OCI-LY7 (cell line): ENCODE data around the gene SEC61A1. TPM values are rescaled to one million over a fixed set of nuclear protein-coding genes. Genes with fewer than 3 reads are reported as not detected.

Source experiments
- BruUV-seq: library from RNA; stranded (reverse); fragments of 400-500 nt; replicated peaks from 2 replicates; lab custom pipeline; 2021; lab: Mats Ljungman, UMichigan
- CTCF ChIA-PET: fragments of 300-600 bp; sonication (Branson Sonifier 250); formaldehyde crosslinking; loops from one replicate; lab custom pipeline; 2022; ENCODE audit warnings: antibody characterized with exemption; ENCODE audit not compliant: unreplicated experiment; lab: Charles Lee
- POLR2A ChIA-PET: fragments of 300-600 bp; sonication (Branson Sonifier 250); formaldehyde crosslinking; loops from one replicate; lab custom pipeline; 2022; ENCODE audit warnings: antibody characterized with exemption; lab: Charles Lee
- DNase-seq: peaks from one replicate; pipeline ENCODE4 v3.0.0-alpha.2; 2015; ENCODE audit warnings: low spot score
- H2AFZ ChIP-seq: fragments of 200-600 bp; sonication (generic), shearing (Covaris generic); 2 replicates; pipeline ENCODE4 v1.6.1; 2014; ENCODE audit warnings: mild to moderate bottlenecking, antibody characterized with exemption, low read length, moderate library complexity
- H3K27ac ChIP-seq: fragments of 200-600 bp; sonication (generic); 2 replicates; pipeline ENCODE4 v1.5.1; 2014; ENCODE audit warnings: mixed run types, low read depth, mild to moderate bottlenecking, moderate library complexity, low read length, inconsistent platforms; ENCODE audit not compliant: poor library complexity, severe bottlenecking
- H3K36me3 ChIP-seq: fragments of 200-600 bp; sonication (generic); 2 replicates; pipeline ENCODE4 v1.6.1; 2014; ENCODE audit warnings: mild to moderate bottlenecking, antibody characterized with exemption, low read length, moderate library complexity, mixed read lengths; ENCODE audit not compliant: insufficient read depth
- H3K4me1 ChIP-seq: fragments of 200-600 bp; sonication (generic); 2 replicates; pipeline ENCODE4 v1.5.1; 2014; ENCODE audit warnings: mild to moderate bottlenecking, low read length; ENCODE audit not compliant: insufficient read depth, poor library complexity, severe bottlenecking
- H3K4me2 ChIP-seq: fragments of 200-600 bp; sonication (generic); 2 replicates; pipeline ENCODE4 v1.6.1; 2014; ENCODE audit warnings: mild to moderate bottlenecking, low read length
- H3K4me3 ChIP-seq: fragments of 200-600 bp; sonication (generic); 2 replicates; pipeline ENCODE4 v1.5.1; 2014; ENCODE audit warnings: mild to moderate bottlenecking, low read depth, low read length; ENCODE audit not compliant: poor library complexity, severe bottlenecking
- H3K79me2 ChIP-seq: fragments of 200-600 bp; sonication (generic); 2 replicates; pipeline ENCODE4 v1.6.1; 2016; ENCODE audit warnings: low read depth, mild to moderate bottlenecking, low read length, moderate library complexity, mixed read lengths; ENCODE audit not compliant: insufficient read depth
- H3K9me2 ChIP-seq: fragments of 200-600 bp; sonication (generic); 2 replicates; pipeline ENCODE4 v1.6.1; 2016; ENCODE audit warnings: mild to moderate bottlenecking, low read length, mixed read lengths; ENCODE audit not compliant: insufficient read depth
- H3K9me3 ChIP-seq: fragments of 200-600 bp; sonication (generic); 2 replicates; pipeline ENCODE4 v1.6.1; 2014; ENCODE audit warnings: mild to moderate bottlenecking, mixed run types, low read length, mixed read lengths
- H4K20me1 ChIP-seq: fragments of 200-600 bp; sonication (generic); 2 replicates; pipeline ENCODE4 v1.6.1; 2014; ENCODE audit warnings: mild to moderate bottlenecking, antibody characterized with exemption, low read length, moderate library complexity, mixed read lengths; ENCODE audit not compliant: insufficient read depth
- CTCF ChIP-seq: fragments of 200-600 bp; sonication (generic); conservative IDR thresholded peaks from 2 replicates; pipeline ENCODE4 v1.5.1; 2014; ENCODE audit warnings: mild to moderate bottlenecking, antibody characterized with exemption, low read length, moderate library complexity, mixed read lengths
- EZH2phosphoT487 ChIP-seq: fragments of 200-600 bp; sonication (generic); IDR thresholded peaks from 2 replicates; pipeline ENCODE4 v1.6.1; 2018; ENCODE audit warnings: low read depth, borderline replicate concordance, mild to moderate bottlenecking, mixed run types, antibody characterized with exemption, low read length, moderate library complexity, mixed read lengths
- intact Hi-C: fragments of 100-400 bp; cut with micrococcal nuclease; formaldehyde crosslinking; loops from one replicate; pipeline ENCODE4 v1.10.0; 2022; ENCODE audit not compliant: unreplicated experiment
- total RNA-seq, 2 experiments: library from RNA; depleted of rRNA in 1 of 2; stranded (reverse); fragments of >200 nt in 1 of 2; shearing (Covaris generic) in 1 of 2; gene quantifications; 2 replicates each; pipeline ENCODE4 v1.2.3, GENCODE V29; 2014 to 2022

Gene SEC61A1
- total RNA-seq, 2 experiments from 2014 or later: 85.2 to 133 TPM

GRCh38 chr3:128077202-128077624 is 25.0 kb downstream of the SEC61A1 start:
- TF ChIP-seq EZH2phosphoT487: no peak
- no peak for TF ChIP-seq CTCF
- POLR2A ChIA-PET: no interaction called here
- DNase-seq: no peak
- H2AFZ ChIP-seq: no peak overlapping the region
- H3K4me2 ChIP-seq: no peak overlapping the region
- H4K20me1 ChIP-seq: no peaks in the 10 kb centered on the region
- peaks cover 92% of the 10 kb centered on the region for H3K36me3 ChIP-seq
- intact Hi-C loops: no loop called here
- no peak overlapping the region for H3K27ac ChIP-seq
- CTCF ChIA-PET: no interaction called here
- H3K4me1 ChIP-seq: no peaks in the 10 kb centered on the region
- H3K9me3 ChIP-seq: no peaks in the 10 kb centered on the region
- H3K4me3 ChIP-seq: no peak overlapping the region
- H3K9me2 ChIP-seq: no peaks in the 10 kb centered on the region
- no peaks in the 10 kb centered on the region for H3K79me2 ChIP-seq
- no TSS peak for BruUV-seq

- no peak overlapping the region for H3K4me3 ChIP-seq
- H3K4me2 ChIP-seq: no peak overlapping the region
- no peak overlapping the region for H3K27ac ChIP-seq
- H3K9me3 ChIP-seq: no peaks in the 10 kb centered on the region
- TF ChIP-seq CTCF: no peak
- no peak for TF ChIP-seq EZH2phosphoT487
- no peak for DNase-seq
- no peaks in the 10 kb centered on the region for H3K9me2 ChIP-seq
- H3K79me2 ChIP-seq: no peaks in the 10 kb centered on the region
- ChIA-PET POLR2A (no interaction called here), CTCF (no interaction called here)
- no peaks in the 10 kb centered on the region for H4K20me1 ChIP-seq
- H3K36me3 ChIP-seq: peaks cover 92% of the 10 kb centered on the region
- intact Hi-C loops: no loop called here
- H3K4me1 ChIP-seq: no peaks in the 10 kb centered on the region
- no peak overlapping the region for H2AFZ ChIP-seq
- BruUV-seq: no TSS peak
Observed at GRCh38 chr3:128077665-128078064, 25.4 kb downstream of the SEC61A1 start.

- Histone ChIP-seq H2AFZ (no peak overlapping the region), H3K4me2 (no peak overlapping the region), H3K9me2 (no peaks in the 10 kb centered on the region), H3K79me2 (no peaks in the 10 kb centered on the region), H3K4me1 (no peaks in the 10 kb centered on the region), H4K20me1 (no peaks in the 10 kb centered on the region), H3K4me3 (no peak overlapping the region), H3K9me3 (no peaks in the 10 kb centered on the region), H3K27ac (no peak overlapping the region), H3K36me3 (peaks cover 92% of the 10 kb centered on the region)
- DNase-seq: no peak
- ChIA-PET CTCF (no interaction called here), POLR2A (interaction anchor here (0.6 kb wide), 1 partner anchor 52 kb away, joined by 4 read pairs; no protein-coding TSS in a partner anchor)
- intact Hi-C loops: no loop called here
- TF ChIP-seq CTCF (no peak), EZH2phosphoT487 (no peak)
- no TSS peak for BruUV-seq
Observed at GRCh38 chr3:128078322-128078721, 26.1 kb downstream of the SEC61A1 start.
